OCI-LY7 (cell line): ENCODE data around the gene FKBP10. TPM values are rescaled to one million over a fixed set of nuclear protein-coding genes. Genes with fewer than 3 reads are reported as not detected.
"Not testable (repeated sequence)": the region's sequence is repeated elsewhere in the genome, so short reads cannot be mapped to it uniquely, and the experiment has no call there.

Experiments
- BruUV-seq: library from RNA; stranded (reverse); fragments of 400-500 nt; replicated peaks from 2 replicates; lab custom pipeline; 2021; lab: Mats Ljungman, UMichigan
- CTCF ChIA-PET: fragments of 300-600 bp; sonication (Branson Sonifier 250); formaldehyde crosslinking; loops from one replicate; lab custom pipeline; 2022; ENCODE audit warnings: antibody characterized with exemption; ENCODE audit not compliant: unreplicated experiment; lab: Charles Lee
- POLR2A ChIA-PET: fragments of 300-600 bp; sonication (Branson Sonifier 250); formaldehyde crosslinking; loops from one replicate; lab custom pipeline; 2022; ENCODE audit warnings: antibody characterized with exemption; lab: Charles Lee
- DNase-seq: peaks from one replicate; pipeline ENCODE4 v3.0.0-alpha.2; 2015; ENCODE audit warnings: low spot score
- H2AFZ ChIP-seq: fragments of 200-600 bp; sonication (generic), shearing (Covaris generic); 2 replicates; pipeline ENCODE4 v1.6.1; 2014; ENCODE audit warnings: mild to moderate bottlenecking, antibody characterized with exemption, low read length, moderate library complexity
- H3K27ac ChIP-seq: fragments of 200-600 bp; sonication (generic); 2 replicates; pipeline ENCODE4 v1.5.1; 2014; ENCODE audit warnings: mixed run types, low read depth, mild to moderate bottlenecking, moderate library complexity, low read length, inconsistent platforms; ENCODE audit not compliant: poor library complexity, severe bottlenecking
- H3K36me3 ChIP-seq: fragments of 200-600 bp; sonication (generic); 2 replicates; pipeline ENCODE4 v1.6.1; 2014; ENCODE audit warnings: mild to moderate bottlenecking, antibody characterized with exemption, low read length, moderate library complexity, mixed read lengths; ENCODE audit not compliant: insufficient read depth
- H3K4me1 ChIP-seq: fragments of 200-600 bp; sonication (generic); 2 replicates; pipeline ENCODE4 v1.5.1; 2014; ENCODE audit warnings: mild to moderate bottlenecking, low read length; ENCODE audit not compliant: insufficient read depth, poor library complexity, severe bottlenecking
- H3K4me2 ChIP-seq: fragments of 200-600 bp; sonication (generic); 2 replicates; pipeline ENCODE4 v1.6.1; 2014; ENCODE audit warnings: mild to moderate bottlenecking, low read length
- H3K4me3 ChIP-seq: fragments of 200-600 bp; sonication (generic); 2 replicates; pipeline ENCODE4 v1.5.1; 2014; ENCODE audit warnings: mild to moderate bottlenecking, low read depth, low read length; ENCODE audit not compliant: poor library complexity, severe bottlenecking
- H3K79me2 ChIP-seq: fragments of 200-600 bp; sonication (generic); 2 replicates; pipeline ENCODE4 v1.6.1; 2016; ENCODE audit warnings: low read depth, mild to moderate bottlenecking, low read length, moderate library complexity, mixed read lengths; ENCODE audit not compliant: insufficient read depth
- H3K9me2 ChIP-seq: fragments of 200-600 bp; sonication (generic); 2 replicates; pipeline ENCODE4 v1.6.1; 2016; ENCODE audit warnings: mild to moderate bottlenecking, low read length, mixed read lengths; ENCODE audit not compliant: insufficient read depth
- H3K9me3 ChIP-seq: fragments of 200-600 bp; sonication (generic); 2 replicates; pipeline ENCODE4 v1.6.1; 2014; ENCODE audit warnings: mild to moderate bottlenecking, mixed run types, low read length, mixed read lengths
- H4K20me1 ChIP-seq: fragments of 200-600 bp; sonication (generic); 2 replicates; pipeline ENCODE4 v1.6.1; 2014; ENCODE audit warnings: mild to moderate bottlenecking, antibody characterized with exemption, low read length, moderate library complexity, mixed read lengths; ENCODE audit not compliant: insufficient read depth
- EZH2phosphoT487 ChIP-seq: fragments of 200-600 bp; sonication (generic); IDR thresholded peaks from 2 replicates; pipeline ENCODE4 v1.6.1; 2018; ENCODE audit warnings: low read depth, borderline replicate concordance, mild to moderate bottlenecking, mixed run types, antibody characterized with exemption, low read length, moderate library complexity, mixed read lengths
- intact Hi-C: fragments of 100-400 bp; cut with micrococcal nuclease; formaldehyde crosslinking; loops from one replicate; pipeline ENCODE4 v1.10.0; 2022; ENCODE audit not compliant: unreplicated experiment
- total RNA-seq, 2 experiments: library from RNA; depleted of rRNA in 1 of 2; stranded (reverse); fragments of >200 nt in 1 of 2; shearing (Covaris generic) in 1 of 2; gene quantifications; 2 replicates each; pipeline ENCODE4 v1.2.3, GENCODE V29; 2014 to 2022
- TF ChIP-seq, protein P1 (sequence below): fragments of 200-600 bp; sonication (generic); conservative IDR thresholded peaks from 2 replicates; pipeline ENCODE4 v1.5.1; 2014; ENCODE audit warnings: mild to moderate bottlenecking, antibody characterized with exemption, low read length, moderate library complexity, mixed read lengths

The FKBP10 gene
- total RNA-seq, 2 experiments from 2014 or later = 1.5 to 7.8 TPM

DNA sequence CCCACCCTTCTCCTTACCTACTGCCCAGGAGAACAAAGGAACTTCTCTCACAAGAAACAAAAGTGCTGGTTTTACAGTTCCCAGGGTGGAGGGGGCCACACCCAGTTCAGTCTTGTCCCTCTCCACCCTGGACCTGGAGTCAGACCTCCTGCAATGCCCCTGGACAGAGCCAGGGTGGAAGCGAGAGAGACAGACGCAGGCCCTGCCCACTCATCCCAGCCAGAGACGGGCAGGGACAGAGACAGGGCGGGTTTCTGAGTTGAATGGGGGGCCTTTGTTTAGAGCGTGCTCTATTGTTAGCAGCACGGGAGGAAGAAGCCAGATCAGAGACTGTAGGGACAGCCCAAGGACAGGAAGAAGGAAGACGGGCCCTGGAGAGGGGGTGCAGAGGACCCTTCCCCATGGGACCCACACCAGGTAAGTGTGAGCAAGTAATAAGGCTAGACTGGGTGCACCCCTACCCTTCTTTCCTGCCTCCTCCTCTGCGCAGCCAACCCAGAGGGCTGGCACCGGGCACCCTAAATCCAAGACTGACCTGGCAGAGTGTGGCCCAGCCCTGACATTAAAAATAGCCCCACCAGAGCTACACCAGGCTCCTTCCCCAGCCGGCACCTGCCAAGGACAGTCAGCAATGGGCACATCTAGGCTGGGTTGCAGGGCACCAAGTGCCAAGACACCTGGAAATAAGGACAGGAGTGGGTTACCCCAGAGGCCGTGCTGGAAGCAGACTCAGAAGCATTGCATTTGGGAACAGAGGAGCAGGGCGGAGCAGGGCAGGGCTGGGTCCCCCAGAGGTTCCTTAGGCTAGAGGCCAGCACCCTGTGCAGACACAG is 37.2 kb upstream of the FKBP10 start:
- BruUV-seq = no TSS peak

DNA sequence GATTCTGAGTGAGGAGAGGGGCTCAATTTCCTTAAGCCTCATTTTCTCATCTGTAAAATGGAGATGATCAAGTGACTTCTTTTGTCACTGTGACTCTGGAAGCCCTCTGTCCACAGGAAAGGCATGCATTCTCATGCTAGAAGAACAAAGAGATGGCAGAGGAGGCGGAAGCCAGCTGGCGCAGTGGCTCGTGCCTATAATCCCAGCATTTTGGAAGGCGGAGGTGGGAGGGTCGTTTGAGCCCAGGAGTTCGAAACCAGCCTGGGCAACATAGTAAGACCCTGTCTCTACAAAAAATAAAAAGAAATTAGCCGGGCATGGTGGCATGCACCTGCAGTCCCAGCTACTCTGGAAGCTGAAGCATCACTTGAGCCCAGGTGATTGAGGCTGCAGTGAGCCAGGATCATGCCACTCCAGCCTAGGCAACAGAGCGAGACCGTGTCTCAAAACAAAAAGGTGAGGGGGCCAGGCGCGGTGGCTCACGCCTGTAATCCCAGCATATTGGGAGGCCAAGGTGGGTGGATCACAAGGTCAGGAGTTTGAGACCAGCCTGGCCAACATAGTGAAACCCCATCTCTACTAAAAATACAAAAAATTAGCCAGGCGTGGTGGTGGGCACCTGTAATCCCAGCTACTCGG is 36.4 kb upstream of the FKBP10 start:
- H3K9me2 ChIP-seq, BruUV-seq, DNase-seq, POLR2A ChIA-PET, CTCF ChIA-PET, H4K20me1 ChIP-seq, H2AFZ ChIP-seq, H3K9me3 ChIP-seq, H3K4me3 ChIP-seq, H3K4me2 ChIP-seq, H3K79me2 ChIP-seq, intact Hi-C loops, H3K27ac ChIP-seq, H3K36me3 ChIP-seq: not testable (repeated sequence)
- H3K4me1 ChIP-seq = peaks cover 28% of the 10 kb centered on the region

More for the DNA sequence above, 37.2 kb upstream of the FKBP10 start:
- no peak for TF ChIP-seq EZH2phosphoT487
- TF ChIP-seq, protein P1, sequence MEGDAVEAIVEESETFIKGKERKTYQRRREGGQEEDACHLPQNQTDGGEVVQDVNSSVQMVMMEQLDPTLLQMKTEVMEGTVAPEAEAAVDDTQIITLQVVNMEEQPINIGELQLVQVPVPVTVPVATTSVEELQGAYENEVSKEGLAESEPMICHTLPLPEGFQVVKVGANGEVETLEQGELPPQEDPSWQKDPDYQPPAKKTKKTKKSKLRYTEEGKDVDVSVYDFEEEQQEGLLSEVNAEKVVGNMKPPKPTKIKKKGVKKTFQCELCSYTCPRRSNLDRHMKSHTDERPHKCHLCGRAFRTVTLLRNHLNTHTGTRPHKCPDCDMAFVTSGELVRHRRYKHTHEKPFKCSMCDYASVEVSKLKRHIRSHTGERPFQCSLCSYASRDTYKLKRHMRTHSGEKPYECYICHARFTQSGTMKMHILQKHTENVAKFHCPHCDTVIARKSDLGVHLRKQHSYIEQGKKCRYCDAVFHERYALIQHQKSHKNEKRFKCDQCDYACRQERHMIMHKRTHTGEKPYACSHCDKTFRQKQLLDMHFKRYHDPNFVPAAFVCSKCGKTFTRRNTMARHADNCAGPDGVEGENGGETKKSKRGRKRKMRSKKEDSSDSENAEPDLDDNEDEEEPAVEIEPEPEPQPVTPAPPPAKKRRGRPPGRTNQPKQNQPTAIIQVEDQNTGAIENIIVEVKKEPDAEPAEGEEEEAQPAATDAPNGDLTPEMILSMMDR = no peak
- Histone ChIP-seq H4K20me1 (no peaks in the 10 kb centered on the region), H3K4me2 (no peak overlapping the region), H3K79me2 (no peaks in the 10 kb centered on the region), H3K4me1 (peaks cover 31% of the 10 kb centered on the region), H3K27ac (no peak overlapping the region), H3K9me2 (no peaks in the 10 kb centered on the region), H3K9me3 (no peaks in the 10 kb centered on the region), H3K36me3 (no peaks in the 10 kb centered on the region), H2AFZ (no peak overlapping the region), H3K4me3 (no peak overlapping the region)
- no peak for DNase-seq
- intact Hi-C loops = no loop called here
- ChIA-PET CTCF (no interaction called here), POLR2A (no interaction called here)

DNA sequence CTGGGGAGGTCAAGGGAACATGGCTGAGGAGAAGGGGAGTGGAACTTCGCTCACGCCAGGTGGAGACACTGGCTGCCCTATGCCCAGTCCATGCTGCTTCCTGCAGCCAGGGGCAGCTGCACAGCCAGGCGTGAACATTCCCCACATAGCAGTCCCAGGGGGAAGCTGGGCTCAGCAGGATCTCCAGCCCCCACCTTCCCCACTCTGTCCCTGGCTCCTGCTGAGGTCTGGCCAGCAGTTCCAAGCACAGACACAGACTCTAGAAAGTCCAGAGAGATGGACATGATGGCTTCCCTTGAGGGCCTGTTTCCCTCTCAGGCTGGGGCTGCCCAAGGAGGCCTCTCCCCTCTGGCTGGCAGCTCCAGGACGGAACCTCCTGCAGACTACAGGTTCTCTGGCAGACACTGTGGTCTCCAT is 35.6 kb upstream of the FKBP10 start:
- Histone ChIP-seq H3K79me2 (no peaks in the 10 kb centered on the region), H4K20me1 (no peaks in the 10 kb centered on the region), H2AFZ (no peak overlapping the region), H3K36me3 (no peaks in the 10 kb centered on the region), H3K4me1 (peaks cover 20% of the 10 kb centered on the region), H3K4me2 (no peak overlapping the region), H3K9me3 (no peaks in the 10 kb centered on the region), H3K4me3 (no peak overlapping the region), H3K9me2 (no peaks in the 10 kb centered on the region), H3K27ac (no peak overlapping the region)
- no peak for TF ChIP-seq EZH2phosphoT487
- TF ChIP-seq, protein P1 = no peak
- BruUV-seq = no TSS peak
- no peak for DNase-seq
- ChIA-PET POLR2A (no interaction called here), CTCF (interaction anchor here (1.7 kb wide), 1 partner anchor 9 kb away, joined by 7 read pairs; the partner anchor contains the start of gene JUP)
- intact Hi-C loops = no loop called here
